HG02852 (cell line): ENCODE results near the gene MORF4L1.

ENCODE experiments used
- ATAC-seq: cut with Tn5 transposase; IDR thresholded peaks from one replicate; pipeline ENCODE4 v1.9.1; 2021; ENCODE audit warnings: mild to moderate bottlenecking, moderate library complexity; ENCODE audit not compliant: unreplicated experiment

Gene MORF4L1

GRCh38 chr15:78943692-78944091 lies 71.0 kb downstream of the MORF4L1 start:
- ATAC-seq: no peak

- peak; percentile 25 for ATAC-seq
These were observed 71.5 kb downstream of the MORF4L1 start for GRCh38 chr15:78944202-78944625.

GRCh38 chr15:78944669-78945407 lies 72.1 kb downstream of the MORF4L1 start, which contains the start of gene CTSH:
CTSH (minus strand) TSS chr15:78945046; CDS start chr15:78944981, 65 bp downstream.
- peak; percentile 63 for ATAC-seq

- no peak for ATAC-seq
These were observed 73.8 kb downstream of the MORF4L1 start for GRCh38 chr15:78946493-78946892.

GRCh38 chr15:78947506-78947905 lies 74.8 kb downstream of the MORF4L1 start:
- no peak for ATAC-seq
